AG04449 (cell line): ENCODE data around the gene KRTAP11-1.

Source experiments
- CTCF ChIA-PET: fragments of 350-600 bp; formaldehyde crosslinking; extraction: SDS; loops from one replicate; lab custom pipeline; 2021; ENCODE audit warnings: antibody characterized with exemption; lab: Yijun Ruan, JAX
- POLR2A ChIA-PET: fragments of 400-600, 350-600 bp; formaldehyde crosslinking; extraction: SDS; loops from one replicate; lab custom pipeline; 2020; ENCODE audit warnings: antibody characterized with exemption, inconsistent platforms; lab: Yijun Ruan, JAX
- DNase-seq: peaks from one replicate; pipeline ENCODE4 v3.0.0-alpha.2; 2010; ENCODE audit warnings: low read depth, low spot score
- H3K4me3 ChIP-seq: 2 replicates; pipeline ENCODE4 v1.5.1; 2011; ENCODE audit warnings: low read depth, mild to moderate bottlenecking, control low read depth, low read length
- CTCF ChIP-seq: IDR thresholded peaks from one replicate; pipeline ENCODE4 v1.5.1; 2011; ENCODE audit warnings: mild to moderate bottlenecking, moderate library complexity, low read length, control low read depth, inconsistent platforms; ENCODE audit not compliant: insufficient read depth; ENCODE audit errors: missing control alignments

The KRTAP11-1 gene

GRCh38 chr21:30881480-30881879, at the start of gene KRTAP11-1:
Gene KRTAP11-1, minus strand, starts transcription at chr21:30881580. Its CDS starts 56 bp downstream, at chr21:30881524.
- DNase-seq = no peak
- POLR2A ChIA-PET = no interaction called here
- TF ChIP-seq CTCF = no peak
- CTCF ChIA-PET = no interaction called here
- no peak within 1 kb of the TSS for H3K4me3 ChIP-seq

- ChIA-PET CTCF (no interaction called here), POLR2A (no interaction called here)
- TF ChIP-seq CTCF = no peak
- no peak for DNase-seq
- no peak overlapping the region for H3K4me3 ChIP-seq
Measured at GRCh38 chr21:30924146-30924700, 42.8 kb upstream of the KRTAP11-1 start.

- no peak for DNase-seq
- TF ChIP-seq CTCF = no peak
- ChIA-PET POLR2A (no interaction called here), CTCF (interaction anchor here (1.2 kb wide), 1 partner anchor 11 kb away, joined by 3 read pairs; no protein-coding TSS in a partner anchor)
- no peak overlapping the region for H3K4me3 ChIP-seq
Measured at GRCh38 chr21:30921129-30921528, 39.7 kb upstream of the KRTAP11-1 start.

- H3K4me3 ChIP-seq = no peak overlapping the region
- CTCF ChIA-PET = no interaction called here
- no peak for TF ChIP-seq CTCF
- POLR2A ChIA-PET = no interaction called here
- DNase-seq = no peak
Measured at GRCh38 chr21:30917557-30917956, 36.2 kb upstream of the KRTAP11-1 start.

GRCh38 chr21:30900881-30901280, 19.5 kb upstream of the KRTAP11-1 start:
- ChIA-PET POLR2A (no interaction called here), CTCF (no interaction called here)
- H3K4me3 ChIP-seq = no peak overlapping the region
- no peak for TF ChIP-seq CTCF
- DNase-seq = no peak

GRCh38 chr21:30882866-30883597, 1.7 kb upstream of the KRTAP11-1 start:
- ChIA-PET CTCF (no interaction called here), POLR2A (no interaction called here)
- no peak for TF ChIP-seq CTCF
- DNase-seq = no peak
- H3K4me3 ChIP-seq = no peak overlapping the region
